ENCODE measurements around the gene MYLK. TPM values are rescaled to one million over a fixed set of nuclear protein-coding genes. Genes with fewer than 3 reads are reported as not detected.

MYLK gene
- polyA plus RNA-seq, 2 donors, result 14.2 to 104 TPM

DNA sequence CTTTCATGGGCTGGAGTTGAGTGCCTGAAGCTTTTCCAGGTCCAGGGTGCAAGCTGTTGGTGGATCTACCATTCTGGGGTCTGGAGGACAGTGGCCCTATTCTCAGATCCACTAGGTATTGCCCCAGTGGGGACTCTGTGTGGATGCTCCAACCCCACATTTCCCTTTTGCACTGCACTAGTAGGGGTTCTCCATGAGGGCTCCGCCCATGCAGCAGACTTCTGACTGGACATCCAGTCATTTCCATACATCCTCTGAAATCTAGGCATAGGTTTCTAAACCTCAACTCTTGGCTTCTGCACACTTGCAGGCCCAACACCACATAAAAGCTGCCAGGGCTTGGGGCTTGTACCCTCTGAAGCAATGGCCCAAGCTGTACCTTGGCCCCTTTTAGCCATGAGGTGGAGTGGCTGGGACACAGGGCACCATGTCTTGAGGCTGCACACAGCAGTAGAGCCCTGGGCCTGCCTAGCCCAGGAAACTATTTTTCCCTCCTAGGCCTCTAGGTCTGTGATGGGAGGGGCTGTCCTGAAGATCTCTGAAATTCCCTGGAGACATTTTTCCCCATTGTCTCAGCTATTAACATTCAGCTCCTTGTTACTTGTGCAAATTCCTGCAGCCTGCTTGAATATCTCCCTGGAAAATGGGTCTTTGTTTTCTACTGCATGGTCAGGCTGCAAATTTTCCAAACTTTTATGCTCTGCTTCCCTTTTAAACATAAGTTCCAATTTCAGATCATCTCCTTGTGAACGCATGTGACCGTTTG, 293.3 kb downstream of the MYLK start:
- Histone ChIP-seq H3K4me3 (ENCODE audit: low read depth in 1 of 2, low read length in 2 of 2) (no peak overlapping the region), H3K27ac (ENCODE audit: low read depth in 2 of 2, low read length in 1 of 2) (no peak overlapping the region), H3K36me3 (ENCODE audit: control insufficient read depth in 2 of 2, insufficient read depth in 2 of 2, low read length in 1 of 2) (no peaks in the 10 kb centered on the region), H3K4me1 (ENCODE audit: control insufficient read depth in 2 of 2, insufficient read depth in 2 of 2, low read length in 1 of 2) (no peaks in the 10 kb centered on the region), H3K27me3 (ENCODE audit: control insufficient read depth in 1 of 2, insufficient read depth in 2 of 2, low read length in 2 of 2) (no peaks in the 10 kb centered on the region), H3K9me3 (ENCODE audit: control insufficient read depth in 2 of 2, insufficient read depth in 1 of 2, low read depth in 1 of 2, low read length in 1 of 2) (peaks cover 0 to 5% of the 10 kb centered on the region in 2 donors)
- 87 to 98% methylated on average over 3 of the region's 3 CpGs for WGBS, 2 donors

DNA sequence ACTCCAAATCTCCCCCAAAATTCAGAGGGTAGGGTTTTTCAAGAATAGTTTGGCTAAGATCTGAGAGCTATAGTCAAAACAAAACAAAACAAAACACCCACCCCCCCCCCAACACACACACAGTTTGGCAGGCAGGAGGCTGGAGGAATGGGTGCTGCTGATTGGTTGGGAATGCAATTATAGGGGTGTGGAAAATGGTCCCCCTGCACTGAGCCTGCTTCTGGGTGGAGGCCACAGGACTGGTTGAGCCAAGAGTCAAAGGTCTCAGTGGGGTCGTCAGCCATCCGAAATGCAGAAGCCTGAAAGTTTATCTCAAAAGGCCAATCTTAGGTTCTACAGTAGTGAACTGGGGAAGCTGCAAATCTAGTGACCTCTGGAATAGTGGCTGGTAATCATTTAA, 296.7 kb downstream of the MYLK start:
- 69 to 95% methylated on average over 2 of the region's 2 CpGs for WGBS, 2 donors
- Histone ChIP-seq H3K4me1 (ENCODE audit: control insufficient read depth in 2 of 2, insufficient read depth in 2 of 2, low read length in 1 of 2) (no peaks in the 10 kb centered on the region), H3K27me3 (ENCODE audit: control insufficient read depth in 1 of 2, insufficient read depth in 2 of 2, low read length in 2 of 2) (no peaks in the 10 kb centered on the region), H3K27ac (ENCODE audit: low read depth in 2 of 2, low read length in 1 of 2) (no peak overlapping the region), H3K9me3 (ENCODE audit: control insufficient read depth in 2 of 2, insufficient read depth in 1 of 2, low read depth in 1 of 2, low read length in 1 of 2) (peaks cover 0 to 5% of the 10 kb centered on the region in 2 donors), H3K4me3 (ENCODE audit: low read depth in 1 of 2, low read length in 2 of 2) (no peak overlapping the region), H3K36me3 (ENCODE audit: control insufficient read depth in 2 of 2, insufficient read depth in 2 of 2, low read length in 1 of 2) (no peaks in the 10 kb centered on the region)

DNA sequence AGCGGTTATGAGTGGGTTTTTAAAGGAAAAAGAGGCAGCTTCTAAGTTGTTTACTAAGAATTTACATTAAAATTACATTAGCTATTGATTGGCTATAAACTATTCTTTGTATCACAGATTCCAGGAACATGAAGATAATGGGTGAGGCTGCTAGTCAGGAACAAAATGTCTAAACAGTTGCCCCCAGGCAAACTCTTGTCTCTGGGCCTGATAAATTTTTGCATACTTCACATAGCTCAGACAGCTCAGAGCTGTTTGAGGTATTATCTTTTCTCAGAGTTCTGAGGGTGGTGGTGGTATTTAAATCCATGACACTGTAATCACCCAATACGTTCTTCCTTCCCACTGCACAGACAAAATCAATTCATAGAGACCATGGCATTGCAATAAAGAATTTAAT, 297.2 kb downstream of the MYLK start:
- peaks cover 0 to 5% of the 10 kb centered on the region in 2 donors for H3K9me3 ChIP-seq (ENCODE audit: control insufficient read depth in 2 of 2, insufficient read depth in 1 of 2, low read depth in 1 of 2, low read length in 1 of 2)
- no peak overlapping the region for H3K27ac ChIP-seq (ENCODE audit: low read depth in 2 of 2, low read length in 1 of 2)
- H3K4me1 ChIP-seq (ENCODE audit: control insufficient read depth in 2 of 2, insufficient read depth in 2 of 2, low read length in 1 of 2), result no peaks in the 10 kb centered on the region
- no peaks in the 10 kb centered on the region for H3K36me3 ChIP-seq (ENCODE audit: control insufficient read depth in 2 of 2, insufficient read depth in 2 of 2, low read length in 1 of 2)
- no peak overlapping the region for H3K4me3 ChIP-seq (ENCODE audit: low read depth in 1 of 2, low read length in 2 of 2)
- 74 to 78% methylated on average over 2 of the region's 2 CpGs for WGBS, 2 donors
- no peaks in the 10 kb centered on the region for H3K27me3 ChIP-seq (ENCODE audit: control insufficient read depth in 1 of 2, insufficient read depth in 2 of 2, low read length in 2 of 2)

DNA sequence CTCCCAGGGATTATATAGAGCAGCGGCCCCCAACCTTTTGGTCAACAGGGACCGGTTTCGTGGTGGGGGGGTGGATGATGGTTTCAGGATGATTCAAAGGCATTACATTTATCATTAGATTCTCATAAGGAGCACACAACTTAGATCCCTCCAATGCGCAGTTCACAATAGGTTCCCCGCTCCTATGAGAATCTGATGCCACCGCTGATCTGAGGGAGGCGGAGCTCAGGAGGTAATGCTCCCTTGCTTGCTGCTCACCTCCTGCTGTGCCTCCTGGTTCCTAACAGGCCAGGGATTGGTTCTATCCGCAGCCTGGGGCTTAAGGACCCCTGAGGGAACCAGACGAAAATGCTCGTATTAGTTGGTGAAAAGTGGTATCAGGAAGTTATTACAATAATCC, 298.0 kb downstream of the MYLK start:
- H3K4me3 ChIP-seq (ENCODE audit: low read depth in 1 of 2, low read length in 2 of 2), result peak overlapping the region; percentile 87 to 88
- peaks cover 0 to 5% of the 10 kb centered on the region in 2 donors for H3K9me3 ChIP-seq (ENCODE audit: control insufficient read depth in 2 of 2, insufficient read depth in 1 of 2, low read depth in 1 of 2, low read length in 1 of 2)
- H3K36me3 ChIP-seq (ENCODE audit: control insufficient read depth in 2 of 2, insufficient read depth in 2 of 2, low read length in 1 of 2), result no peaks in the 10 kb centered on the region
- H3K4me1 ChIP-seq (ENCODE audit: control insufficient read depth in 2 of 2, insufficient read depth in 2 of 2, low read length in 1 of 2), result no peaks in the 10 kb centered on the region
- H3K27me3 ChIP-seq (ENCODE audit: control insufficient read depth in 1 of 2, insufficient read depth in 2 of 2, low read length in 2 of 2), result no peaks in the 10 kb centered on the region
- 3 to 7% methylated on average over 10 of the region's 10 CpGs for WGBS, 2 donors
- peak overlapping the region; percentile 95 to 96 for H3K27ac ChIP-seq (ENCODE audit: low read depth in 2 of 2, low read length in 1 of 2)

DNA sequence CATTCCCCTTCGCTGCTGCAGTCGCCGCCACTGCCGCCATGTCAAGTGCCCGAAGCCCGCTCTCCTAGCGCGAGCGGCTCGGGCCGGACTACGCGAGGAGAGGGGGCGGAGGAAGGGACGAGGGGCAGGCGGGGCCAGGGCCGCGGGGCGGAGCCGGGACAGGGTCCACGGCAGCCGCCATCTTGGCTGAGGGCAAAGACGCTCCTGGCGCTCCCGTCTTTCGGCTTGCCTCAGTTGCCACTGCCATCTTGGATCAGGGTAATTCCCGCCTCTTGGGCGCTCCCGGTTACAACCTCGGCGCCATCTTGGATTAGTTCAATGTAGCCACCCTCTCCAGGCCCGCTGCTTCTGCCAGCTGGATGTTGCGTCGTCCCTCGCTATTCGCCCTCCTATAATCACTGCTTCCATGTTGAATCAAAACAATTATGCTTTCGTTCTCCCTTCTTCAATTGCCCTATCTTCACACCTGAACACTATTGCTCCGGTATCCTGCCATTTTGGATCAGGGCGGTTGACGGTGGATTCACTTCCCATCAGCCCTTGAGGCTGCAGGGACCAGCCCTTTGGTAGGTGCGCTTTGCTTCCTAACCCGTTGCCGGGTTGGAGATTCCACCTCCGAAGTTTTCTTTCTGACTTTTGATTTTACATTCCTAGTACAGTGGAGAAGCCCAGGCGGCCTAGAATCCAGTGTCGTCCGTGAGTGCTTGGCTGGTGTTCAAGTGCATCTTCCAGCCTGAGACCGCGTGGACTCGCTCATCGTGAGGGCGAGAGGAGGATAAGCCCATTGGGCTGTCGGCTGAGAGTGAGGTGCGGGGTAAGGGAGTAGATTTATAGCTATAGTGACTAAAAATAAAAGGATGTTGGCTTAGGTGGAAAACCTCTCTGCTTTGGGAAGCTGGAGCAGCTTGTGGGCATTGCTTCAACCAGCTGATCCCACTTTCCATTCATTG, 298.9 kb downstream of the MYLK start, which contains the start of gene HACD2:
HACD2 (minus strand) TSS at position 66 of the 950 bp plus-strand sequence; CDS start at position 40, 26 bp downstream.
- H3K27ac ChIP-seq (ENCODE audit: low read depth in 2 of 2, low read length in 1 of 2), result peak within 1 kb of the TSS; percentile 95 to 96
- H3K4me3 ChIP-seq (ENCODE audit: low read depth in 1 of 2, low read length in 2 of 2), result peak within 1 kb of the TSS; percentile 87 to 88
- WGBS, 2 donors, result 0 to 1% methylated on average over 44 to 54 of the region's 54 CpGs

DNA sequence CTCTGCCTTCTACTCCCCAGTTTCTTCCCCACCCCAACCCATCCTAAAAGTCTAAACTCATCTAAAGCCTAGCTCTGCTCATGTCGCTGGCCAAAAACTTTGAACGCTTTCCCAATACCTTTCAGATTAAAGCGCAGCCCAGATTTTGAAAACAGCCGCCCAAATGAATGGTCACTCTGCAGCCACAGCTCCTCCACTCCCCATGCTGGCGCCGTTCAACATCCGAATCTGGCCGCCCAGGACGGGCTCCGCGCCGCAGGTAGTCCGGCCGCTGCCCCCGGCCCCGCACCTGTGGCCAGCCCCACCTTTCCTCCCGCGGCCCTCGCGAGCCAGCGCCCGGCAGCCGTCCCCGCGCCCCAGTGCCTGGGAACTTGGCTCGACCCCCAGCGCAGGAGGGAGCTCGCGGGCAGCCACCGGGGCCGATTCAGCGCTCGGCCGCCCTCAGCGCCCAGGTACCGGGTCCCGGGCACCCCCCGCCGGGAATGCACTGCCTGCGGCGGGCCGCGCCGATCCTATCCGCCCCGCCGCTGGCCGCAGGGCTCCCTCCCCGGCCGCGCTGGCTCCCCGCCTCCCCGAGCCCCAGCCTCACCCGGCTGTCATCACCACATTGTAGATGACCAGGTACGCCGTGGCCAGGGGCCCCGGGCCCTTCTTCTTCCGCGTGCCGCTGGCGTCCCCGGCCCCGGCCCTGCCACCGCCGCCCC, 299.7 kb downstream of the MYLK start:
- H3K4me1 ChIP-seq (ENCODE audit: control insufficient read depth in 2 of 2, insufficient read depth in 2 of 2, low read length in 1 of 2), result no peaks in the 10 kb centered on the region
- peaks cover 0 to 3% of the 10 kb centered on the region in 2 donors for H3K36me3 ChIP-seq (ENCODE audit: control insufficient read depth in 2 of 2, insufficient read depth in 2 of 2, low read length in 1 of 2)
- no peaks in the 10 kb centered on the region for H3K9me3 ChIP-seq (ENCODE audit: control insufficient read depth in 2 of 2, insufficient read depth in 1 of 2, low read depth in 1 of 2, low read length in 1 of 2)
- 1% methylated on average over 50 to 65 of the region's 65 CpGs for WGBS, 2 donors
- H3K4me3 ChIP-seq (ENCODE audit: low read depth in 1 of 2, low read length in 2 of 2), result peak overlapping the region; percentile 87 to 88
- peak overlapping the region; percentile 81 to 95 for H3K27ac ChIP-seq (ENCODE audit: low read depth in 2 of 2, low read length in 1 of 2)
- H3K27me3 ChIP-seq (ENCODE audit: control insufficient read depth in 1 of 2, insufficient read depth in 2 of 2, low read length in 2 of 2), result no peaks in the 10 kb centered on the region

More for the DNA sequence above, 298.9 kb downstream of the MYLK start, which contains the start of gene HACD2:
- no peaks in the 10 kb centered on the region for H3K27me3 ChIP-seq (ENCODE audit: control insufficient read depth in 1 of 2, insufficient read depth in 2 of 2, low read length in 2 of 2)
- H3K36me3 ChIP-seq (ENCODE audit: control insufficient read depth in 2 of 2, insufficient read depth in 2 of 2, low read length in 1 of 2), result peaks cover 0 to 3% of the 10 kb centered on the region in 2 donors
- H3K9me3 ChIP-seq (ENCODE audit: control insufficient read depth in 2 of 2, insufficient read depth in 1 of 2, low read depth in 1 of 2, low read length in 1 of 2), result no peaks in the 10 kb centered on the region
- H3K4me1 ChIP-seq (ENCODE audit: control insufficient read depth in 2 of 2, insufficient read depth in 2 of 2, low read length in 1 of 2), result no peaks in the 10 kb centered on the region

DNA sequence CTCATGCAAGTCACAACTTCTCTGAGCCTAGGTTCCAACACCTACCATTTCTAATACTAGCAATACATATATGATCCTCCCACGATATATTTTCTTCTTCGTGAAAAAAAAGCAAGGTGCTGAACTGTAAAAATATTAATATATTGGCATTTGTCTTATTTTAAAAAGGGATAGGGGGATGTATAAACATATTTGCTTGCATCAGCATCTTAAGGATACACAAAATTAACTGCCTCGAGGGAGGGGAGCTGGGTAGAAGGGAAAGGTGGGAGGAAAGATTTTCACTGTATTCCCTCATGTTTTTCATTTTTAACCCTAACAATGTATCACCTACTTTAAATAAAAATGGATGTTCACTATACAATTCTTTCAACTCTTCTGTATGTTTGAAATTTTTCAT, 300.6 kb downstream of the MYLK start:
- Histone ChIP-seq H3K27ac (ENCODE audit: low read depth in 2 of 2, low read length in 1 of 2) (no peak overlapping the region), H3K36me3 (ENCODE audit: control insufficient read depth in 2 of 2, insufficient read depth in 2 of 2, low read length in 1 of 2) (peaks cover 0 to 3% of the 10 kb centered on the region in 2 donors), H3K4me1 (ENCODE audit: control insufficient read depth in 2 of 2, insufficient read depth in 2 of 2, low read length in 1 of 2) (no peaks in the 10 kb centered on the region), H3K27me3 (ENCODE audit: control insufficient read depth in 1 of 2, insufficient read depth in 2 of 2, low read length in 2 of 2) (no peaks in the 10 kb centered on the region), H3K9me3 (ENCODE audit: control insufficient read depth in 2 of 2, insufficient read depth in 1 of 2, low read depth in 1 of 2, low read length in 1 of 2) (no peaks in the 10 kb centered on the region), H3K4me3 (ENCODE audit: low read depth in 1 of 2, low read length in 2 of 2) (peak overlapping the region in 1 of 2 donors; percentile 87)
- WGBS, 2 donors, result 49 to 53% methylated on average over 3 of the region's 3 CpGs

DNA sequence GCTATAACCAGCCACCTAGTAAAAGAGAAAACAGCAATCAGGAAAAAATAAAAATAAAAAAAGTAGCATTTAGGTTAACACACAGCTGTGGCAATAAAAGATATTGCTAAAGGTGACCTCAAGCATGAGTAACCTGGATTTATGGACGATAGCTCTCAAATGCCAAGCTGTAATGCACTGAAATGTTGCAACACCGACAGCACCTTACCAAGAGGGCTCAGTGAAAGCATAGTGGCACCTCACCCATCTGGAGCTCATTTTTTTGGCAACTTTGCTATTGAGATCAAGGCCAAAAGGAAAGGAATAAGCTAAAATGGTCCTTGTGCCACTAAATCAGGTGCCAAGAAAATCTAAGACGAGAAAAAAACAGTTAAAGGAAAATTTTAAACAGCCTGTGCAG, 301.8 kb downstream of the MYLK start:
- Histone ChIP-seq H3K36me3 (ENCODE audit: control insufficient read depth in 2 of 2, insufficient read depth in 2 of 2, low read length in 1 of 2) (peaks cover 0 to 3% of the 10 kb centered on the region in 2 donors), H3K9me3 (ENCODE audit: control insufficient read depth in 2 of 2, insufficient read depth in 1 of 2, low read depth in 1 of 2, low read length in 1 of 2) (no peaks in the 10 kb centered on the region), H3K4me3 (ENCODE audit: low read depth in 1 of 2, low read length in 2 of 2) (no peak overlapping the region), H3K27ac (ENCODE audit: low read depth in 2 of 2, low read length in 1 of 2) (peak overlapping the region in 1 of 2 donors; percentile 39), H3K27me3 (ENCODE audit: control insufficient read depth in 1 of 2, insufficient read depth in 2 of 2, low read length in 2 of 2) (no peaks in the 10 kb centered on the region), H3K4me1 (ENCODE audit: control insufficient read depth in 2 of 2, insufficient read depth in 2 of 2, low read length in 1 of 2) (no peaks in the 10 kb centered on the region)
- 56 to 64% methylated on average over 3 of the region's 3 CpGs for WGBS, 2 donors

DNA sequence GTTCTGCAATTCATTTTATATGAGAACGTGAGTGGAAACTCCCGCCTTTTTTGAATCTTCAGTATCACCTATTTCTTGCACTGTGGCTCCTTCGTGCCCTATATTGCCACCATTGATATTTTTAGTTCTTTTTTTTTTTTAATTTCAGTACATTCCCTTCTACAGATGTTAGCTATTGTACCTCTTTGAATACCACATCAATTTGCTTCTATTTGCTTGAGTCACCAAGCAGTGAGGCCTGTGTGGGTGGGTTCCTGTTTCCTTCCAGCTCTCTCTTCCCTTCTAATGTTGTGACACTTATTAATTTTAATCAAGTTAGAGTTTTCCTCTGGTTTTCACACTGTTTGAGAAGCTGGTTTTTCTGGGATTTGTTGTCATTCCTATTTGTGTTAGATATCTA, 308.0 kb downstream of the MYLK start:
- no peak overlapping the region for H3K27ac ChIP-seq (ENCODE audit: low read depth in 2 of 2, low read length in 1 of 2)
- WGBS, 2 donors, result 81 to 85% methylated on average over 3 of the region's 3 CpGs
- H3K36me3 ChIP-seq (ENCODE audit: control insufficient read depth in 2 of 2, insufficient read depth in 2 of 2, low read length in 1 of 2), result peaks cover 0 to 3% of the 10 kb centered on the region in 2 donors
- H3K4me3 ChIP-seq (ENCODE audit: low read depth in 1 of 2, low read length in 2 of 2), result no peak overlapping the region
- no peaks in the 10 kb centered on the region for H3K27me3 ChIP-seq (ENCODE audit: control insufficient read depth in 1 of 2, insufficient read depth in 2 of 2, low read length in 2 of 2)
- no peaks in the 10 kb centered on the region for H3K4me1 ChIP-seq (ENCODE audit: control insufficient read depth in 2 of 2, insufficient read depth in 2 of 2, low read length in 1 of 2)
- H3K9me3 ChIP-seq (ENCODE audit: control insufficient read depth in 2 of 2, insufficient read depth in 1 of 2, low read depth in 1 of 2, low read length in 1 of 2), result no peaks in the 10 kb centered on the region

Data from esophagus (tissue), 2 donors.